Trophoblast cell (in vitro differentiated cells and primary cell): Measurements from ENCODE around the gene SRRM5.

Experiments used
- DNase-seq, 2 donors: peaks; one replicate each; pipeline ENCODE4 v3.0.0-alpha.2; 2016
- H2AFZ ChIP-seq: 2 replicates; pipeline ENCODE4 v1.6.1; 2013; ENCODE audit warnings: low read length, moderate library complexity, mild to moderate bottlenecking; ENCODE audit not compliant: insufficient read depth, poor library complexity
- H2AK5ac ChIP-seq: 2 replicates; pipeline ENCODE4 v1.6.1; 2013; ENCODE audit warnings: mild to moderate bottlenecking, low read length
- H2BK120ac ChIP-seq: 2 replicates; pipeline ENCODE4 v1.6.1; 2013; ENCODE audit warnings: low read length, mild to moderate bottlenecking, moderate library complexity; ENCODE audit not compliant: insufficient read depth, poor library complexity
- H2BK12ac ChIP-seq: 2 replicates; pipeline ENCODE4 v1.6.1; 2013; ENCODE audit warnings: mild to moderate bottlenecking, low read length, moderate library complexity
- H2BK5ac ChIP-seq: 2 replicates; pipeline ENCODE4 v1.6.1; 2013; ENCODE audit warnings: low read length, low read depth, moderate library complexity, mild to moderate bottlenecking; ENCODE audit not compliant: poor library complexity
- H3K14ac ChIP-seq: 2 replicates; pipeline ENCODE4 v1.6.1; 2013; ENCODE audit warnings: mild to moderate bottlenecking, low read length
- H3K18ac ChIP-seq: 2 replicates; pipeline ENCODE4 v1.6.1; 2013; ENCODE audit warnings: mild to moderate bottlenecking, low read length
- H3K23ac ChIP-seq: 2 replicates; pipeline ENCODE4 v1.6.1; 2013; ENCODE audit warnings: low read length
- H3K27ac ChIP-seq: 2 replicates; pipeline ENCODE4 v1.5.1; 2013; ENCODE audit warnings: low read depth, mild to moderate bottlenecking, inconsistent platforms, low read length, moderate library complexity
- H3K27me3 ChIP-seq: 2 replicates; pipeline ENCODE4 v1.6.1; 2013; ENCODE audit warnings: inconsistent platforms, mild to moderate bottlenecking, low read length, moderate library complexity; ENCODE audit not compliant: insufficient read depth
- H3K36me3 ChIP-seq, 2 experiments: 1 replicate in 1 of 2; 2 replicates in 1 of 2; pipeline ENCODE4 v1.6.1; 2013; ENCODE audit warnings: low read length in 2 of 2, mild to moderate bottlenecking in 2 of 2, moderate library complexity in 1 of 2; ENCODE audit not compliant: insufficient read depth in 2 of 2, control insufficient read depth in 1 of 2
- H3K4ac ChIP-seq: 2 replicates; pipeline ENCODE4 v1.6.1; 2013; ENCODE audit warnings: low read depth, mild to moderate bottlenecking, low read length, moderate library complexity
- H3K4me1 ChIP-seq, 2 experiments: 1 replicate in 1 of 2; 2 replicates in 1 of 2; pipeline ENCODE4 v1.6.1; 2013; ENCODE audit warnings: low read length in 2 of 2, mild to moderate bottlenecking in 2 of 2, moderate library complexity in 1 of 2; ENCODE audit not compliant: insufficient read depth in 2 of 2, control insufficient read depth in 1 of 2
- H3K4me2 ChIP-seq: 2 replicates; pipeline ENCODE4 v1.6.1; 2013; ENCODE audit warnings: inconsistent platforms, mild to moderate bottlenecking, low read length, moderate library complexity
- H3K4me3 ChIP-seq: 2 replicates; pipeline ENCODE4 v1.5.1; 2013; ENCODE audit warnings: mild to moderate bottlenecking, low read depth, low read length, inconsistent platforms
- H3K79me1 ChIP-seq: one replicate; pipeline ENCODE4 v1.6.1; 2013; ENCODE audit warnings: low read length
- H3K79me2 ChIP-seq: 2 replicates; pipeline ENCODE4 v1.6.1; 2013; ENCODE audit warnings: low read length, mild to moderate bottlenecking; ENCODE audit not compliant: control insufficient read depth, insufficient read depth, poor library complexity
- H3K9ac ChIP-seq: 2 replicates; pipeline ENCODE4 v1.6.1; 2013; ENCODE audit warnings: mild to moderate bottlenecking, low read length
- H3K9me3 ChIP-seq: 2 replicates; pipeline ENCODE4 v1.6.1; 2013; ENCODE audit warnings: low read depth, mild to moderate bottlenecking, control low read depth, inconsistent platforms, low read length; ENCODE audit not compliant: insufficient read depth
- H4K12ac ChIP-seq: 2 replicates; pipeline ENCODE4 v1.6.1; 2013; ENCODE audit warnings: low read depth, mild to moderate bottlenecking, low read length, moderate library complexity
- H4K8ac ChIP-seq: 2 replicates; pipeline ENCODE4 v1.6.1; 2013; ENCODE audit warnings: low read depth, mild to moderate bottlenecking, low read length, moderate library complexity
- H4K91ac ChIP-seq: one replicate; pipeline ENCODE4 v1.6.1; 2013; ENCODE audit warnings: low read depth, mild to moderate bottlenecking, low read length, moderate library complexity
- WGBS: extraction: QIAGEN DNeasy Blood & Tissue Kit; methylation state at CpG from one replicate; pipeline ENCODE4 v1.1.7; 2013; ENCODE audit warnings: missing lambda C conversion rate; ENCODE audit not compliant: insufficient read length, insufficient coverage; ENCODE audit errors: extremely low coverage; 5-methylcytosine and 5-hydroxymethylcytosine counted together

SRRM5 gene

DNA sequence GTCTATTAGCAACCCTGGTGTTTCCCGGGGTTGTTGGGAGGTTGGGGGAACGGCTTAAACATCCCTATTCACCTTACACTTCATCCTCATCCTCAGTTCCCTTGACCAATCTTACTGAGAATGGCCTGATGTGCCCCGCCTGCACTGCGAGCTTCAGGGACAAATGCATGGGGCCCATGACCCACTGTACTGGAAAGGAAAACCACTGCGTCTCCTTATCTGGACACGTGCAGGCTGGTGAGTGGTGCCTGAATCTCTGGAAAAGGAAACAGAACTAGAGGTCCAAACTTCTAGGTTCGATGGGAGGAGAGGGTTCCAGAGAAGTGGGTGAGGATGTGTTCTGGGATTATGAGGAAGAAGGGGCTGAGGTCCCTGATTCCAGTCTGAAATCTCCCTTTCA is 30.4 kb upstream of the SRRM5 start:
- H3K9ac ChIP-seq, result no peak overlapping the region
- no peak overlapping the region for H3K18ac ChIP-seq
- no peak overlapping the region for H3K4ac ChIP-seq
- peaks cover 2% of the 10 kb centered on the region for H3K9me3 ChIP-seq
- no peak for DNase-seq
- H2AFZ ChIP-seq, result no peak overlapping the region
- H3K4me2 ChIP-seq, result no peak overlapping the region
- H3K23ac ChIP-seq, result no peak overlapping the region
- no peak overlapping the region for H3K4me3 ChIP-seq
- H4K8ac ChIP-seq, result no peak overlapping the region
- no peak overlapping the region for H3K14ac ChIP-seq
- no peak overlapping the region for H4K91ac ChIP-seq
- peaks cover 3% of the 10 kb centered on the region for H3K79me1 ChIP-seq
- no peak overlapping the region for H2BK120ac ChIP-seq
- no peak overlapping the region for H4K12ac ChIP-seq
- no peak overlapping the region for H3K27ac ChIP-seq
- H2AK5ac ChIP-seq, result no peak overlapping the region
- no peaks in the 10 kb centered on the region for H3K79me2 ChIP-seq
- no CpG with 5 or more reads among the region's 7 CpGs for WGBS
- H3K36me3 ChIP-seq, result peaks cover 0 to 5% of the 10 kb centered on the region in 2 experiments
- H2BK12ac ChIP-seq, result no peak overlapping the region
- no peak overlapping the region for H2BK5ac ChIP-seq
- H3K27me3 ChIP-seq, result no peaks in the 10 kb centered on the region
- peaks cover 0 to 4% of the 10 kb centered on the region in 2 experiments for H3K4me1 ChIP-seq

DNA sequence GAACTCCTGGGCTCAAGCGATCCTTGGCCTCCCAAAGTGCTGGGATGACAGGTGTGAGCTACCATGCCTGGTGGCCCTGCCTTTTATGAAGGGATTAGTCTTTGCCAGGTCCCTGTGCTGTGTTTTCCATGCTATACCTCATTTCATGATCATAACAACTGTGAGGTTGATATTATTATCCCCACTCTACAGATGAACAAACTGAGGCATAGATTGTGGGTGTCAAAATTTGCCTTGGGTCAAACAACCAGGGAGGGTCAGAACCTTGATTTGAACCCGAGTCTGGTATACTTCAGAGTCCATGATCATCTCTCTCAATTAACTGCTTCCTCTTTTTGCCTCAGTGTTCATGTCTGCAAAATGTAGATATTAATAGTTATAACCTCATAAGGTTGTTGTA is 29.4 kb upstream of the SRRM5 start:
- Histone ChIP-seq H3K4me2 (no peak overlapping the region), H4K8ac (no peak overlapping the region), H3K4ac (no peak overlapping the region), H3K79me2 (no peaks in the 10 kb centered on the region), H3K14ac (no peak overlapping the region), H3K36me3 (peaks cover 0 to 8% of the 10 kb centered on the region in 2 experiments), H3K9me3 (peaks cover 3% of the 10 kb centered on the region), H3K27me3 (no peaks in the 10 kb centered on the region), H3K9ac (no peak overlapping the region), H2BK120ac (no peak overlapping the region), H3K79me1 (peaks cover 3% of the 10 kb centered on the region), H4K91ac (no peak overlapping the region), H3K4me1 (peaks cover 0 to 4% of the 10 kb centered on the region in 2 experiments), H2AFZ (no peak overlapping the region), H2AK5ac (no peak overlapping the region), H3K23ac (no peak overlapping the region), H4K12ac (no peak overlapping the region), H3K4me3 (no peak overlapping the region), H2BK5ac (no peak overlapping the region), H3K18ac (no peak overlapping the region), H2BK12ac (no peak overlapping the region), H3K27ac (no peak overlapping the region)
- DNase-seq, result no peak
- no CpG with 5 or more reads among the region's 2 CpGs for WGBS

DNA sequence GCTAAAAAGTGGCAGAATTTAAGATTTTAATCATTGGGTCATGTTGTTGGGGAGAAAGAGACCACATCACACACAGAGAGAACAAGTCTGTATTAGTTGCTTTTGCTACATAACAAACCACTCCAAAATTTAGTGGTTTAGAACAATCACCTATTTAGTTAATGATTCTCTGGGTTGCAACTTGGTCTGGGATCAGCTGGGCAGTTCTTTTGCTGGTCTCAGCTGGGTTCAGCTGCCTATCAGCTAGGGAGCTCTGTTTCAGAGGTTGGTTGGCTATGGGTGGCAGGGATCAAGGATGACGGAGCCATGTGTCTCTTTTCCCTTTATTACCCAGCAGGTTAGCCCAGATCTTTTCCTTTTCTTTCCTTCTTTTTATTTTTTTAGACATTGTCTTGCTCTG is 27.4 kb upstream of the SRRM5 start:
- DNase-seq, result no peak
- Histone ChIP-seq H3K23ac (no peak overlapping the region), H3K4me2 (no peak overlapping the region), H3K9ac (peak overlapping the region; percentile 50), H3K79me1 (peaks cover 3% of the 10 kb centered on the region), H3K9me3 (peaks cover 3% of the 10 kb centered on the region), H2BK5ac (no peak overlapping the region), H2BK12ac (no peak overlapping the region), H3K27ac (no peak overlapping the region), H3K4me3 (no peak overlapping the region), H3K4ac (no peak overlapping the region), H3K79me2 (no peaks in the 10 kb centered on the region), H3K36me3 (peaks cover 0 to 14% of the 10 kb centered on the region in 2 experiments), H2AFZ (no peak overlapping the region), H3K27me3 (no peaks in the 10 kb centered on the region), H3K18ac (no peak overlapping the region), H4K8ac (no peak overlapping the region), H2BK120ac (no peak overlapping the region), H4K91ac (no peak overlapping the region), H3K14ac (no peak overlapping the region), H3K4me1 (peaks cover 0 to 4% of the 10 kb centered on the region in 2 experiments), H4K12ac (no peak overlapping the region), H2AK5ac (no peak overlapping the region)
- WGBS, result no CpG with 5 or more reads among the region's 1 CpG

DNA sequence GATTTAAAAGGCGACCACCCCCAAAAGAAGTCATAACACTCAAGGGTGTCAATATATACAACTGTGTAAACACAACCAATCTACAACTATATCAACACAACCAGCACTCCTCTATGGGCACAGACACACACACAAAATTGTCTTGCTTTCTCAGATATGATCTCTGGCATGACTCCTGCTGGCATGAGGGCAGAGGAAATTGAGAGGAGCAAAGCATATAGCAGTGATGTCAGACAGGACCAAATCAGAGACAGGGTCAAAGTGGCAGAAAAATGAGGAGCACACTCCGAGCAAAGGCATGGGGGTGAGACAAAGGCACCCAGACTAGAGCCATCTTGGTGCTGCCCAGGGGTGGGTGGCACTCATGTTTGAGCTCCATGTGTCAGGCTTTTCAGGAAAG is 25.5 kb upstream of the SRRM5 start:
- Histone ChIP-seq H3K9ac (no peak overlapping the region), H3K23ac (no peak overlapping the region), H3K79me2 (no peaks in the 10 kb centered on the region), H3K9me3 (peaks cover 3% of the 10 kb centered on the region), H4K12ac (no peak overlapping the region), H3K27ac (no peak overlapping the region), H2BK5ac (no peak overlapping the region), H3K36me3 (peaks cover 9 to 32% of the 10 kb centered on the region in 2 experiments), H2AK5ac (no peak overlapping the region), H3K79me1 (no peaks in the 10 kb centered on the region), H3K4me3 (no peak overlapping the region), H2BK120ac (no peak overlapping the region), H3K4me2 (no peak overlapping the region), H3K4ac (no peak overlapping the region), H3K14ac (no peak overlapping the region), H4K91ac (no peak overlapping the region), H2BK12ac (no peak overlapping the region), H3K27me3 (no peaks in the 10 kb centered on the region), H3K4me1 (no peaks in the 10 kb centered on the region), H4K8ac (no peak overlapping the region), H2AFZ (no peak overlapping the region), H3K18ac (no peak overlapping the region)
- DNase-seq, result no peak
- WGBS, result no CpG with 5 or more reads among the region's 2 CpGs
